NCI-H2081 treated with DMSO at 0.1 percent for 48 hours (cell line): ENCODE data around the gene SLC24A3.

Source experiments
- DNase-seq: peaks from one replicate; lab custom pipeline; 2025; lab: John Stamatoyannopoulos, UW

SLC24A3 gene

DNA sequence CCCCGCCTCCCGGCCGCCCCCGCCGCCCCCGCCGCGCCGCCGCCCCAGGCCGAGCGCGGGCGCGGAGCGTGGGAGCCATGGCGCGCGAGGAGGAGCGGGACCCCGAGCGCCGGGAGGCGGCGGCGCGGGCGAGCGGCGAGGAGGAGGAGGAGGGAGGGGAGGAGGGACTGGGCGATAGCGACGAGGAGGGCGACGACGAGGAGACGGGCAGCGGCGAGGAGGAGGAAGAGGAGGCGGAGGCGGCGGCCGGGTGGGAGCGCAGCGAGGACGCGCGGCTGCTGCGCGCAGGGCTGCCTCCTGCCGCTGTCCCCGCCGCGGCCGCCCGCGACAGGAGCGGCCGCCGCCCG, at the start of gene SLC24A3:
Gene SLC24A3 (plus strand): TSS at position 174 of the 347 bp plus-strand sequence.
- DNase-seq = no peak

DNA sequence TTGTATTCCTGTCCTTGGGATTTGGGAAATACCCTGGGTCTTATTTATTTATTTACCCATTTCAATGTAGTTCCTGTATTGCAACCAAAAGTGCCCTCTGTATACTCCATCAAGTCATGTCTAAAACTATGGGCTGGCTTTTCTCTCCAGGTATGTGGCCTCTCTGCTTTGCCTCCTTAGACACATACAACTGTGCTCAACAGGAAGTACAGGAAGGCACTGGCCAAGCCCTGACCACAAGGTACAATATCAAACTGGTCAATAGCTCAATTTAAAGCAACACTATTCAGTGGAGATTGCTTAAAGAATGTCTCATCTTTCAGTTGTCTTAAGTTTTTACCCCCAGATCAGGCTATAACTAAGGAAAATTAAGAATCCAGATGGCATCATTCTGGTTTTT, 42.3 kb upstream of the SLC24A3 start:
- DNase-seq = no peak

DNA sequence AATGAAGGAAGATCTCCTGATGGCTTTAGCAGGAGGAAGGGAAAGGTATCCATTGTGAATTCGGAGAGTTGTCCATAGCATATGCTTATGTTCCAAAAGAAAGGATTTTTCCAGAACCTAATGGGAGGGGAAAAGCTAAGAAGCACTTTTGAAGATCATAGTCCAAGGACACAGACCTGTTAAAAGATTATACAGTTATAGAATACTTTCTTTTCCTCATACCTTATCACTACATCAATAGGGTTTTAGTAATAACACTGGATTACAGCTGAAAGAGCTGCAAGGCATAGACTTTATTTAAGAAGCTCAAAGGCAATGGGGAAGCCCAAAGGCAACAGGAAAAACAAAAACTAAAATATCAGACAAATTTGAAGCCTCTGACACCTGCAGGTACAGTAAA, 39.8 kb upstream of the SLC24A3 start:
- DNase-seq = no peak

GRCh38 chr20:19176470-19177052, 35.9 kb upstream of the SLC24A3 start:
- no peak for DNase-seq

DNA sequence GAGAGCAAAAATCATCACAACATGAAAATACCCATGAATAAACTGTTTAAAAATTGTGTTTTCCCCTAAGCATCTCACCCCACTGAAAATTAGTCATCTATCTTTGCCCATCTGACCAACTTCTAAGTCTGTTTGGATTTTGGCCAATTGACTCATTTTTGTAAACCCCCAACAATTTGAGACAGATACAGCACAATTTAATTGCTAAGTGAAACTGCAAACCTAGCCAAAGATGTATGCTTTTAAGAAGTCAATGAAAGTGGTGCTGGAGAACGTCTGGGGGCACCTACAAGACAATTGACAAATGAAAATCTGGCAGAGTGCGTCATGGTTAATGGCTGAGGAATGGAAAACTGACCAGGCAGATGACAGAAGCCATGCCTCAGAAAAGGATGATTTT, 30.9 kb upstream of the SLC24A3 start:
- no peak for DNase-seq

DNA sequence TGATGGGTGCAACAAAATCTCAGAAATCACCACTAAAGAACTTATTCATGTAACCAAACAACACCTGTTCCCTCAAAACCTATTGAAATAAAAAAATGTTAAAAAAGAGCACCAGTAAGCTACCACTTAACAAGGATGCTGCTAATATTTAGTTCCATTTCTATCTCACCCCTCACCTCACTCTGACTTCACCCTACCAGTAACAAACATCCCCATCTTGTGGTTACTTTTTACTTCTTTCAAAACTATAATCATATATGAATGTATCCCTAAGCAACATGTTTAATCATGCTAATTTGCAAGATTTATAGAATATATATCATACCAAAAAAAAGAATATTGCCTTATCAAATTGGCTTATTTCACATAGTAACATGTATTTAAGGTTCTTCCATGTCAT, 27.4 kb upstream of the SLC24A3 start:
- DNase-seq = no peak

DNA sequence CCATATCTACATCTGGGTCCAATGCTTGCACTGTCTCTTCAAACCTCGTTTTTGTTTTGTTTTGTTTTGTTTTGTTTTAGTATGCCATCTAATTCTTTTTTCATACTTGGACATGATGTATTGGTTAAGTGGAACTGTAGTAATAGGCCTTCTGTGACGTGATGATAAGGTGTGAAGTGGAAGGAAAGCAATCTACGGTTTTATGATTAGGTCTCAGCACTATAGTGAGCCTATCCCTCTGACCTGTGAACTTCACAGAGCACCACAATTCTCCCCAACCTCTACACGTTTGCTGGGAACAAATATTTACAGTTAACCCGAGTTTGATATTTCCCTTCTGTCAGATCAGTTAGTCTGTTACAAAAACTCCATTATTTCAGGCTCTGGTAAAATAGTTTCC, 19.1 kb upstream of the SLC24A3 start:
- DNase-seq = no peak

GRCh38 chr20:19205981-19206396, 6.5 kb upstream of the SLC24A3 start:
- DNase-seq = no peak

- DNase-seq = no peak
Observed at GRCh38 chr20:19207541-19207940, 4.9 kb upstream of the SLC24A3 start.

GRCh38 chr20:19210391-19211155, 1.9 kb upstream of the SLC24A3 start:
- no peak for DNase-seq

GRCh38 chr20:19211252-19211651, 1.2 kb upstream of the SLC24A3 start:
- DNase-seq = no peak

GRCh38 chr20:19211661-19212468, 577 bp upstream of the SLC24A3 start:
- DNase-seq = no peak

DNA sequence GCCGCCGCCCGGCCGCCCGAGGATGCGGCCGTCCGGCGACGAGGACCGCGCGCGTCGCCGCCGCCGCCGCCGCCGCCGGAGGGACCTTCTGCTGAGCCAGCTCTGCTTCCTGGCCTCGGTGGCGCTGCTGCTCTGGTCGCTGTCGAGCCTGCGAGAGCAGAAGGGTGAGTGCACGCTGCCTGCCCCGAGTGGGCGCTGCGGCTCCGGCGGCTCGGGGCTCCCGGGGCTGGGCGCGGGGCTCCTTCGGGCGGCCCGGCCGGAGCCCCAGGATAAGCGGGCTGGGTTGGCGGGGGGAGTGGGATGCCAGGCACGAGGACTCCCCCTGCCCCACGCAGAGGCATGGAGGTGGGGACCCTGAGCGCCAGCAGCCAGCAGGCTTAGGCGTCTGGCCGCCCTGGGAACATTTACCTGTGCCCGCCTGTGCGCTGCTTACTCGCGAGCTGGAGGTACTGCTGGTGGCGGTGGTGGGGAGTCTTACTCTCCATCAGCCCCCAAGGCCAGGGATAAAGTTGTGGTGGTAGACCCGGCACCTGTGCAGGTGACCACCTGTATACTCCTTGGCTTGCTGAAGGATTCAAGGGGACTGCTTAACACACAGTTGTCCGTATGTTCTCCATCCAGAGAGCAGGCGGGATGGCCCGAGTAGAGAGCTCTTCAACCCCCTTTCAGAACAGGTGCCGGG, 520 bp downstream of the SLC24A3 start:
- DNase-seq = no peak

- no peak for DNase-seq
Observed at GRCh38 chr20:19213946-19214490, 1.6 kb downstream of the SLC24A3 start.

DNA sequence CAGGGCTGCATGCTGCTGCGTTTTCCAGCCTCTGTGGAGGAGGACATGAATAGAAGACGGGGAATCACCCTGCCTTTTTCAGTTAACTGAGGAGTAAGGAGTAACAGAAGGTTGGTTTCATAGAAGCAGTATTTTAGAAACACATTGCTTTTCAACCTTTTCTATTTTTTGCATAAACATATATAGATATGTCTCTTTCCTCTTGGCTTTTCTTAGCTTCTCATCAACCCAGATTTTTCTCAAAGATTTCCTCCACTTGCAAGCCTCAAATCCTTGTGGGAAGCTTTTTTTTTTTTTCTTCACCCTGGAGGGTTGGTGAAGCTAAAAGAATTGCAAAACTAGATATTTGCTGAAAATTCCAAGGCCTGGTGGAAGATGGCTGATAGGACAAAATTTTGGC, 6.0 kb downstream of the SLC24A3 start:
- DNase-seq = no peak

- DNase-seq = no peak
Observed at GRCh38 chr20:19222520-19223040, 10.1 kb downstream of the SLC24A3 start.

- no peak for DNase-seq
Observed at GRCh38 chr20:19223640-19224039, 11.2 kb downstream of the SLC24A3 start.

GRCh38 chr20:19231359-19232035, 19.1 kb downstream of the SLC24A3 start:
- no peak for DNase-seq

GRCh38 chr20:19232997-19233794, 20.8 kb downstream of the SLC24A3 start:
- DNase-seq = no peak

DNA sequence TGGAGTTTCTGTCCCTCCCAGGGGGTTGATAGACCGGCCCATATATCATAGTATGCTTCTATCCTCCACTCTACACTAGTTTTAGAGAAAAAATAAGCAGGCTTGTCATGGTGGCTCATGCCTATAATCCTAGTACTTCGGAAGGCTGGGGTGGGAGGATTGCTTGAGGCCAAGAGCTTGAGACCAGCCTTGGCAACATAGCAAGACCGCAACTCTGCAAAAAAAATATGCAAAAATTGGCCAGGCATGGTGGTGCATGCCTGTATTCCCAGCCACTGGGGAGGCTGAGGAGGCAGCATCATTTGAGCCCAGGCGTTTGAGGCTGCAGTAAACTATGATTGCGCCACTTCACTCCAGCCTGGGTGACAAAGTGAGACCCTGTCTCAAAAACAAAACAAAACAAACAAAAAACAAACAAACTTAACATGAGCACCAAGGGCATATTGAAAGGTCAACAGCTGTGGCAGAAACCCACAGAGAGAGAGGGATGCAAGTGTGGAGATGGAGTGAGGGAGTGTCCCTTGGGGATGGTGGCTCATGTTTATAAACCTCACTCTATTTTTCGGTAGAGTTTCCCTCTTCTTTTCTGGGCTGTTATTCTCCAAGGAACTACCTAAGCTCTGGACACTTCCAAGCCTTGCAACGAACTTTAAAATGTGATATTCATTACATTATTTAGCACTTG, 24.1 kb downstream of the SLC24A3 start:
- DNase-seq = no peak
